Brain pericyte (primary cell): ENCODE measurements around the gene OXSM.
A peak's percentile ranks its signal among the peaks of the same experiment; 100 is the strongest.

ENCODE experiments used
- DNase-seq: peaks from one replicate; pipeline ENCODE4 v3.0.0-alpha.2; 2012; ENCODE audit warnings: low read depth, low spot score

The OXSM gene

DNA sequence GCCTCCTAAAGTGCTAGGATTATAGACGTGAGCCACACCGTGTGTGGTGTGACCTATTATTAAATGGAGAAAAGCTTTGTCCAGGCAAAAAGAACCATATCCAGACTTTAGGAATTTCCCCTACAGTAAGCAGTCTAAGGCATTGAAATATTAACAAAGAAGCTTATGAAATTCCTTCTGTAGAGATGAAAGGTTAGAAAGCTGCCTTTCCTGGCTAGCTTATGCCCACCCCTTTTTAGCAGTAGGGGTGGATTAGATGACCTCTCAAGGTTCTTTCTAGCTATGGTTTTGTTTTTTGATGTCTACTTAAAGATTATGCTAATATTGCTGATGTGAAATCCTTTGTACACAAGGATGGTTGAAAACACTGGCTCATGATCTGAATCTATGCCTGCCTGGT lies 13.9 kb downstream of the OXSM start:
- DNase-seq = no peak

DNA sequence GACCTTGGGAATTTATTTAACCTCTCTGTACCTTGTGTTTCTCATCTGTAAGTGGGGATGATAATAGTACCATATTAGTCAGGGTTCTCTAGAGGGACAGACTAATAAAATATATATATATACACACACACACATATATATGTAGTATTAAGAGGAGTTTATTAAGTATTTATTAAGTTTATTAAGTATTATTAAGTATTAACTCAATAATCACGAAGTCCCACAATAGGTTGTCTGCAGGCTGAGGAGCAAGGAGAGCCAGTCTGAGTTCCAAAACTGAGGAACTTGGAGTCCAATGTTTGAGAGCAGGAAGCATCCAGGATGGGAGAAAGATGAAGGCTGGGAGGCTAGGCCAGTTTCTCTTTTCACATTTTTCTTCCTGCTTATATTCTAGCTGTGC lies 14.8 kb downstream of the OXSM start:
- DNase-seq = no peak

DNA sequence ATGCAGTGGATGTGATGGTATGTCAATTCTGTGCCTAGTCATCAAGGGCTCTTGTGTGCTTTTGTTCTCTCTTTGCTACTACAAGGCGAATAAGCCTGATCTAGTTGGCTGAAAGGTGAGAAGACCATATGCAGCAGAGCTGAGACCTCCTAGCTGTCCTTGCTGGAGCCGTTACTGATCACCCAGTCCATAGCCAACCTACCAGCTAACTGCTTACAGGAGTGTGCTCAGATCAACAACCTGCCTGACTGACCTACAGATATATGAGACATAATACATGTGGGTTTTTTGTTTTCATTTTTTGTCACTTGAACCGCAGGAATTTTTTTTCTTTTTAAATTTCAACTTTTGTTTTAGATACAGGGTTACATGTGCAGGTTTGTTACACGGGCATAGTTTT lies 22.8 kb downstream of the OXSM start:
- no peak for DNase-seq

DNA sequence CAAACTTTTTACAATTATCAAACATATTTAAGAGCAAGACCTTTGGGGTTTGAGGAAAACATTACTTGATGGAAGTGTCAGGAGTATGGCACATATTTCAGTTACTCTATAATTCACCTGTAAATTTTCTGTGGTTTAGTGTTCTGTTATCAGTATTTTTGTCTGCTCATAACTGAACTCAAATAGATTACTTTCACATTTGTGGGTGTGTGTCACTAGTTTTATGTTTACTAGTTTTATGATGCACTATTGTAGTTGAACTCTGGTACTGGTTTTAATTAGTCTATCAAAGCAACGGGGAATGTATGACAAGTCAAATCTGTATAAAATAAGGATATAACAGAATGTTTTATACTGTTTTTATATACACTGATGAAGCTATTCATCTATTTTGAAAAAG lies 27.2 kb downstream of the OXSM start:
- no peak for DNase-seq

DNA sequence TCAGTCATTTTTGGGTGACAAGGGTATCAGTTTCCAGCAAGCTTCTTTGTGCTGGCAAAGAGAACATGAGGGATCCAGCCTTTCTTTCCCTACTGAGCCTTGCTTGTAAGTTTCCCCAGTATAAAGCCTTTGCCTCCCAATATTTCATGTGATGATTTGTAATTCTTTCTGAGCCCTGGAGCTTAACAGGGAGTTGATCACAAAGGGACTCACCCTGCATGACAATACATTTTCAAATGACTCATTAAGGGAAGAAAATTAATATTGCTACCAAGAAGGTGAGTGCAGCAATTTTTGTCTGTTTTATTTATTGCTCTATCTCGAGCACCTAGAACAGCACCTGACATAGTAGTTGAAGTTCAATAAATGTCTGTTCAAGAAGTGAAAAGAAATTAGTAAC lies 27.7 kb downstream of the OXSM start:
- DNase-seq = no peak

DNA sequence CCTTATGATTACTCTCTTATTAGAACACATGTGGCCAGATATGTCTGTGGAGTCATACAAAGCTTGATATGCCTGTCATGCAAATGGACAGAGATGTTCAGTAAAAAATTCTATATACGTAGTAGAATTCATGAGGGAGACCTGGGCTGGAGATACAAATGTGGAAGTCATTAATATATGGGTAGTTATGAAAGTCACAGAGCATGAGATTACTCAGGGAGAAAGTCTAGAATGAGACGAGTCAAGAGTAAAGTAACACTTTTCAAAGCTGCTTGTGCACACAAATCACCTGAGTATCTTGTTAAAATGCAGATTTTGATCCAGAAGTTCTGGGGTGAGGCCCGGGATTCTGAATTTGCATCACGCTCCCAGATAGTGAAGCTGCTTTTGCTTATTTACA lies 28.4 kb downstream of the OXSM start:
- no peak for DNase-seq

DNA sequence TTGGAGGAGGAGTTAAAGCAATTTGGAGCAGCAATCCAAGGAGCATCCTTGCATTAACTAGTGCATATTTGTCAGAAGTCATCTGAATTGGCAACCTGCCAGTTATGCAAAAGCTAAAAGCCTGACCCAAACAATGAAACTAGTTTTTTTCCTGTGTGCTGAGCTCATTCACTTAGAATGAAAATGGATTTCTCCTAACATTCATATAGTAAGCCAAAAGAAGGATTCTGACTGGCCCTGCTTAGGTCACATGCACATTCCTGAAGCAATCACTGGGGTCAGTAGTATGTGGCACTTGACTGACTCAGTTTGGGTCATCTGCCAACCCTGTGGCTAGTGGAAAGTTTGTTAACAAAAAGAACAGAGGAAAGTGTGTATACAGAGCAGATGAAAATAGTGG lies 30.5 kb downstream of the OXSM start:
- peak; percentile 5 for DNase-seq

DNA sequence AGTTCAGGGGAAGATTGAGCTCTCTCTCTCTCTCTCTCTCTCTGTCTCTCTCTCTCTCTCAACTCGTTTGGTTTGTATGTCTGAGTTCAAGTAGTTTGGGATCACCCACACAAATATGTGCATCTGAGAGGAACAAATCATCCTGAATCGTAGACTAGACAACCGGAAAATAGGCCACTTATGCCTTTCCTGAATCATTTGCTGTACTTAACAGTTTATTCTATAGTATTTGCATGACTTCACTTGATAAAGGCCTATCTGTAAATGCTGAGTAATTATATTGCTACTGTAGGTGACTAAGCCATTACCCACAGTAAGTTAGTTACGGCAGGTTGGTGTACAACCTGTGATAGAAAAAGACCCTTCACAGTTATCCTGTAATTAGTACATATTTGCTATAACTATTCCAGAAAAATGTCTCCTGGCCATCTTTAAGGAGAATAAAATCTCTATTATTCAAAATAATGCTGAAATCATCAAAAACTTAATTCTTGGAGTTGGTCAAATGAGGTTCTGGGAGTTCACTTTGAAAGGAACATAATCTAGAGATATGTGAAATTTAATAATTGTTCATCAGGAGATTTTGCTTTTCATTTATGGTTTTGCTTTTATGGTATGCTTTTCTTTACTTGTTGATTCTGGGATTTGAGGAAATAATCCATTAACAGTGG lies 31.1 kb downstream of the OXSM start:
- DNase-seq = no peak

DNA sequence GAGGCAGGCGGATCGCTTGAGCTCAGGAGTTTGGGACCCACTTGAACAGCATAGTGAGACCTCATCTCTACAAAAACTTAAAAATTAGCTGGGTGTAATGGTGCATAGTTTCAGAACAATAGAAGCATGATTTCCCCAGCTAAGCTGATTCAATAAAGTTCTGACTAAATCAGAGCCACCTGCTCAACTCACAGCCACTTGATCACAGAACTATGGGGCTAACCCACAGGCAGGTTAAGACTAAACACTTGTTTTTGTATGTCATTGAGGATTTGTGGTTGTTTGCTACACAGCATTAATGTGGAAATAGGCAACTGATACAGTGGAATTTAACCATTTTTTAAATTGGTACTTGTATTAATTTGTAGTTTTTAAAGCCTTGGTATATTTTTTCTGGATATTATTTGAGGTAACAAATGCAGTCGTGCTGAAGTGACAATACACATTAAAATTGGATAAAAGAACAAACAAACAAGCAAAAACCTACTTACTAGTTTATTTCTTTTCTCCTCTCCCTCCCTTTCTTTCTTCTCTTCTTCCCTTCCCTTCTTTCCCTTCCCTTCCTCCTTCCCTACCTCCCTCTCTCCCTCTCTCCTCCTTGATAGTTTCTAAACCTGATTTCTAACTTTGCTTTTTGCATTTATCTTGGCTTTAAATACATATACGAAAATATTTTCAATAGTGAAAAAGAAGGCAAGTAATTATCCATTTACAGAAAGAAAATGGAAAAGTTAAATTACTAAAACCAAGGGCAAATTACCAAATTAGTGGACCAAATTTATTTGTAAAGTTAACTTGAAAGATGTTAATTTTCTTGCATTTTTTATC lies 32.1 kb downstream of the OXSM start:
- DNase-seq = no peak

DNA sequence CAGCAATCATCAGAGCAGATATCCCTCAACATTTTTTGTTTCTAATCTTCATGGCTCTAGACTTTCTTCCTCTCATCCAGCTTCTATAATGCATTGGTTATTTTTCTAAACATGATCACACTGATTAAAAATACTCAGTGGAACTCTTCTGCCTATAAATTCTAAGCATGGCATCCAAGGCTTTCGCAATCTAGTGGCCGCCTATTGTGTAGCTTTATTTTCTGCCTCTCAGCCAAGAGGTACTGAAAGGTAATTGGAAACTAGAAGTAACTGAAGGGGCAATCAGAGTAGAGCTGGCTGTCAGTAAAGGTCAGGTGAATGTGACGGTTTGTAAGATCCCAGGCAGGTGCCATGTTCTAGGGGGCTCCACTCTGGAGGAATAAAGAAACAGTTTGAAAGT lies 33.4 kb downstream of the OXSM start:
- DNase-seq = no peak

DNA sequence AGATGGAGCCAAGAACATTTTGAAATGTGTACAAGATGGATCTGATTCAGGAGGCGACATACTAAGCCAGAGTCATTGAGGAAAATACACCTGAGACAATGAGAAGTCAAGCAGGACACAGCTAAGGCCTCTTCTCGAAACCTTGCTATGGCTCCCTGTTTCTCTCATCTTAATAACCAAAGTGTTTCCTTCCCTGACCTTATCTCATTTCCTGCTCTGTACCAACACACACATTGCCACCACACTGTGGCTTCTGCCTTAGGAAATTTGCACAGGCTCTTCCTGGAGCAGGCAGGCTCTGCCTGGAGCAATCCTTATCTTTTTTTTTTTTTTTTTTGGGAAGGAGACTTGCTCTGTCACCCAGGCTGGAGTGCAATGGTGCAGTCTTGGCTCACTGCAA lies 36.6 kb downstream of the OXSM start:
- DNase-seq = no peak

DNA sequence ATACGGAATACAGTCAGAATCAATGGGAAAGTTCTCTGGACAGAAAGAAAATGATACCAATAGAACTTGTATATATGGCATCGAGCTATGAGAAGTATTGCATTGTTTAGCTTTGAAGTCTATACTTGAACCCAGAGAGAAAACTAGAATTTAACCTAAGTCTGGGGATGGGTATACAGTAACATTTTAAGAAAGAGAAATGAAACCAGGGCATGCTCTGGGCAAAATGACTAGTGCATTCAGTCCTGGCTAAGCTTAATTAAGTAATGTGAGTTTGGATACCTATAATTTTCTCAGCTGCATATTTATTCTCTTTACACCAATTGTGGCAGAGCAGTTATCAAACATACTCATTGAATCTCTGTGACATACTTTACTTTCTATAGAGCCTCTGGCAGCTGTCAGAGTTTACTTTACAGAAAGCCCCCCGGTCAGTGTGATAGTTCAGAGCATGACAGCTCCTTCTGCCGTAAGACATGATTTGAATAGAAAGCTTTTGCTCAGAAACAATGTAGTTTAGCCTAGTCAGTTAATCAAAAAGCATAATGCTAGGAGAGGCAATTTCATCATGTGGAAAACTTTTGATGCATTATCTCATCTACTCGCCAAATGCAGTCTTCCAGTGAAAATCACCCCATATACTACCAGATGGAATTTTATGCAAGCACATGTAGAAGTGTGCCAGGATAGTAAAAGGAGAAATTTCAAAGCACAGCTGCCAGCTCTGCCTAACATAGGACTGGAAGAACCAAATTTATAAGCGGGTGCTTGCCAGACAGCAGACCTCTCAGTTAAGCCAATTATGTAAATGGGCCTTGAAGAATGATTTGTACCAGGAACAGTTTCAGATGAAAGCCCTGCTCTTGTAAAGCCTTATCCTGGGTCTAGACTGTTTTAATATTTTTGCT lies 40.7 kb downstream of the OXSM start:
- DNase-seq = no peak

DNA sequence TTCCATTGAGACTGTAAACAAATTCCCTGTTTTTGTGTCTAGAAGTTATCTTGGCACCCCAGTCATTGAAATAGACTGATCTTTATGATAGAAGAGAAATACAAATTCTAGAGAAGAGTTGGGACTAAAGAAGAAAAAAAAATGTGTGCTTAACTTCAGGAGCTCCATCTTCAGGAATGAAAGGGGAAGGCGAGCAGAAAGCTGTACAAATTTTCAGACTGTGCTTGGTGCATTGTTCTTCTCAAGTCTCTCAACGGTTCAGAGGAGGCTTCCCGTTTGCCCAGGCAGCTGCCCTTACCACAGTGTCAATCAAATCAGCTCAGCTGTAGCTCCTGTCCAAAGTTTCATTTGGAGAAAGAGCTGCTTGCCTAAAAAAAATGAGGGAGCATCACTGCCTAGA lies 41.7 kb downstream of the OXSM start:
- DNase-seq = no peak

DNA sequence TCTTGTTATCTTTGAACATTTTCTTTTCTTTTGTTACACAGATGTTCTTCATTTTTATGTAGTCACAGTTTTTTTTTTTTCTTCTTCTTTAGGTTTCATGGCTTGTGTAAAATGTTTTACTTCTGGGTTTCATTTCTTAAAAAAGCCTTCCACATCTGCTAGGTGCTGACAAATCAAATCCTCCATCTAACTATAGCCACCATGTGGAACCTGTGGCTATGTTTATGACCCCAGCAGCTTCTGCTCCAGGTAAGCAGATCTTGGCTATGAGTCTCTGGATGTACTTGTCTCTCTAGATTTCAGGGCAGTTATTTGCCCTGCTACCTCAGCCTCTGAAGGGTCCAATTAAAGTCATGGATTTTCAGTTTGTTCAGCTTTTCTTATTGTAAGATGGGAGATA lies 44.5 kb downstream of the OXSM start:
- no peak for DNase-seq

DNA sequence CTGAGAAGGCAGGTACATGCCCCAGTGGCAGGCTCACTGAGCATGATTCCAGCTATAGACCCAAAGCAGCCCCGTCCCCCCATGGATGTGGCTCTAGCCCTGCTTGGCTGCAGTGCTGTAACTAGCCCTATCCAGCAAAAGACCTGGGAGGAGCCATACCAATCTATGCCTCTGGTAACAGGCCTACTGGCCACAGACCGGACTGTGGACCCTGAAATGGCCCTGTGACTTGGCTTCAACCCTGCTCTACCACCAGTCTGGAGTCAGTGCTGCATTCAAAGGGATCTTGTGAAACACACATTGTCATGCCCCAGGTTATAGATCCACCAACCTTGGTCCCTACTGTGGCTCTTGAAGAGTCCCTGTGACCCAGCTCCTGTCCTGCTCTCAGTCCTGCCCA lies 46.7 kb downstream of the OXSM start:
- DNase-seq = no peak

DNA sequence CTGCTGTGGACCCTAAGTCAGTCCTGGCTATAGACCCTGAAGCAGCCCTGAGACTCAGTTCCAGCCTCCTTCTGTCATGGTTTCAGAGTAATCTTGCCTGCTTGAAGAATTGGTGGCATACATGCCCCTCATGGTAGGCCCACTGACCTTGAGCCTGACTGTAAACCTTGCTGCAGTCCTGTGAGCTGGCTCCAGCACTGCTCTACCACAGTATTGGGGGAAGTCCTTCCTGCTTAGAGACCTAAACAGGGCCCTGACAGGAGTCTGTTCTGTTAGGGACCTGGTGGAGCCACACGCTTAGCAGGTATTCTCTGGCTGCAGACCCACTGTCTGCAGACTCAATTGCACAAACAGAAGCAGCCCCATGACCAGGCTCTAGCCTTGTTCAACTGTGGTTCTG lies 47.1 kb downstream of the OXSM start:
- DNase-seq = no peak

DNA sequence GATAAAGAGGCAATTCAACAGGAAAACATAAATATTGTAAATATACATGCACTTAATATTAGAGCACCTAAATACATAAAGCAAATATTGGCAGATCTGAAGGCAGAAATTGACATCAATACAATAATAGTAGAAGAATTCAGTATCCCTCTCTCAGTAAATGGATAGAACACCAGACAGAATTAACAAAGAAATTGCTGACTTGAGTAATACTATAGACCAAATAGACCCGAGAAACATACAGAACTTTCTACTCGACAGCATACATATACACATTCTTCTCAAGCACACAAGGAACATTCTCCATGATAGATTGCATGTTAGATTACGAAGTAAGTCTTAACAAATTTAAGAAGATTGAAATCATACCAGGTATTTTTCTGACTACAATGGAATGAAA lies 50.2 kb downstream of the OXSM start:
- DNase-seq = no peak

DNA sequence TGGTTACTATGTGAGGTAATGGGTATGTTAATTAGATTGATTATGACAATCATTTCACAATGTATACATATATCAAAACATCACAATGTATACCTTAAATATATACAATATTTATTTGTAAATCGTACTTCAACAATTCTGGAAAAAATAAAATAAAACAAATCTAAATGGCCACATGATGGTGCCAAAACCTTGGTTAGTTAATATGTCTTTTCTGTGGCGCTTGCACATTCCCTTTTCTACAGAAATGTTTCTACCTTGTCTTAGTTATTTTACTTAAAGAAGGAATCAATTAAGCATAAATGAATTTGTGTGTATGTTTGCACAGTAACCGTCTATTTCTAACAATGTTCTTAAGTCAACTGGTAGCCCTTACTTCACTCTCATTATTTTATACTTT lies 53.4 kb downstream of the OXSM start:
- DNase-seq = no peak
